ENCODE results near the gene FUT3. TPM values are rescaled to one million over a fixed set of nuclear protein-coding genes. Genes with fewer than 3 reads are reported as not detected.

The FUT3 gene
- total and polyA plus RNA-seq, 9 of the 15 experiments (the other 6 are each of a cell fraction or from before 2014, with no cell fraction given): 0.09 TPM; not detected in 8

DNA sequence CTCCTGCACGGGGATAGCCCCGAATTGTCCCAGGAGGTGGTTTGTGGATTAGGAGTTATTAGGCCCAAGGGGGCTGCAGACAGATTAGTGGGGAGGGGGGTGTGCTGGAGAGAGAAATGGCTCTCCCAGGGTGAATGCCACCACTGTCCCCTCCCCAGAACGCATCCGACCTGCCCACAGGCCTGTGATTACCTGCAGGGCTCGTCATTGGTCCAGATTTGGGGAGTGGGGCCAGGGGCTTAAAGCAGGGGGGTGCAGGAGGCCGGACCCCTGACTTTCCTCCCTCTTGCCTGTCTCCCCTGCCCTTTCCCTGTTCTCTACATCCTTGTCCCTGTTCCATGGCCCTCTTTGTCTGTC lies 45.1 kb downstream of the FUT3 start:
- 11% methylated on average over 5 of the region's 6 CpGs for WGBS (ENCODE audit: insufficient coverage, low coverage, missing lambda C conversion rate)
- Histone ChIP-seq H2AFZ (ENCODE audit: low read depth, low read length) (peak overlapping the region; percentile 60; the same call in 1 of the 2 replicates), H3K27me3 (ENCODE audit: control insufficient read depth in 2 of 2, insufficient read depth in 2 of 2, low read length in 2 of 2) (no peaks in the 10 kb centered on the region), H3K4me1 (replicated peaks in 1 of 2; ENCODE audit: control insufficient read depth in 2 of 2, insufficient read depth in 2 of 2, low read length in 2 of 2) (peaks cover 20 to 55% of the 10 kb centered on the region in 2 experiments), H3K27ac (ENCODE audit: extremely low read depth, low read depth, low read length) (no peak overlapping the region), H3K9ac (ENCODE audit: insufficient read depth in 1 of 2, low read depth in 2 of 2, low read length in 2 of 2) (peak overlapping the region; percentile 13 to 72; a peak in 2 of 4 replicates), H3K36me3 (ENCODE audit: control insufficient read depth, insufficient read depth, low read length) (no peaks in the 10 kb centered on the region), H3K9me3 (replicated peaks; ENCODE audit: control insufficient read depth, insufficient read depth, low read depth, low read length) (no peaks in the 10 kb centered on the region), H3K4me3 (no peak overlapping the region; the same call in 1 of the 2 replicates), H4K20me1 (replicated peaks; ENCODE audit: control insufficient read depth, insufficient read depth, low read length) (no peaks in the 10 kb centered on the region), H3K9me1 (ENCODE audit: control insufficient read depth, insufficient read depth, low read length) (no peaks in the 10 kb centered on the region), H3K4me2 (ENCODE audit: insufficient read depth, low read length) (no peak overlapping the region), H3K79me2 (ENCODE audit: control insufficient read depth, insufficient read depth, low read length) (no peaks in the 10 kb centered on the region)
- no TSS peak for BruUV-seq (replicated peaks)
- TF ChIP-seq RCOR1 (IDR thresholded peaks at IDR 0.05; ENCODE audit: borderline replicate concordance in 1 of 2, low read depth in 2 of 2, low read length in 2 of 2) (0 out of 4 replicates have a peak, but pooled peaks of 1 of the 2 experiments have one; percentile 1), ARID1B (IDR thresholded peaks at IDR 0.05) (0 out of 2 replicates have a peak, but pooled peaks have one; percentile 1)
- TF ChIP-seq, protein P1, sequence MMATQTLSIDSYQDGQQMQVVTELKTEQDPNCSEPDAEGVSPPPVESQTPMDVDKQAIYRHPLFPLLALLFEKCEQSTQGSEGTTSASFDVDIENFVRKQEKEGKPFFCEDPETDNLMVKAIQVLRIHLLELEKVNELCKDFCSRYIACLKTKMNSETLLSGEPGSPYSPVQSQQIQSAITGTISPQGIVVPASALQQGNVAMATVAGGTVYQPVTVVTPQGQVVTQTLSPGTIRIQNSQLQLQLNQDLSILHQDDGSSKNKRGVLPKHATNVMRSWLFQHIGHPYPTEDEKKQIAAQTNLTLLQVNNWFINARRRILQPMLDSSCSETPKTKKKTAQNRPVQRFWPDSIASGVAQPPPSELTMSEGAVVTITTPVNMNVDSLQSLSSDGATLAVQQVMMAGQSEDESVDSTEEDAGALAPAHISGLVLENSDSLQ (IDR thresholded peaks at IDR 0.05): no peak
- in situ Hi-C loops (cut with MboI): no loop called here
- ChIA-PET CTCF (ENCODE audit: low intra/inter-chr PET ratio) (interaction anchor here (2.8 to 4.2 kb wide), 3 partner anchors 17 to 216 kb away, joined by 20 to 48 read pairs (median 32); no protein-coding TSS in a partner anchor), POLR2A (interaction anchor here (0.6 kb wide), 1 partner anchor 93 kb away, joined by 5 read pairs; no protein-coding TSS in a partner anchor)
- intact Hi-C loops (cut with micrococcal nuclease): loop anchor here (10.0 kb wide), 1 partner anchor 179 kb away; no protein-coding TSS in a partner anchor
- DNase-seq (ENCODE audit: extremely low read depth in 1 of 4, low spot score in 3 of 4): no peak
- FAIRE-seq: no peak
- no peak for ATAC-seq

All from K562 (cell line).